ENCODE results near the gene PEF1.

GRCh38 chr1:31640964-31641363 is 3.7 kb downstream of the PEF1 start:
- TF ChIP-seq POLR2A (IDR thresholded peaks at IDR 0.05) (no peak), CTCF (IDR thresholded peaks at IDR 0.05) (no peak)

All from ovary (tissue), 3 donors.